HG03025 (cell line): Measurements from ENCODE around the gene GREM2.

Source experiments
- ATAC-seq: cut with Tn5 transposase; IDR thresholded peaks from one replicate; pipeline ENCODE4 v1.9.1; 2021; ENCODE audit warnings: mild to moderate bottlenecking, moderate library complexity; ENCODE audit not compliant: unreplicated experiment, low FRiP score

GREM2 gene

DNA sequence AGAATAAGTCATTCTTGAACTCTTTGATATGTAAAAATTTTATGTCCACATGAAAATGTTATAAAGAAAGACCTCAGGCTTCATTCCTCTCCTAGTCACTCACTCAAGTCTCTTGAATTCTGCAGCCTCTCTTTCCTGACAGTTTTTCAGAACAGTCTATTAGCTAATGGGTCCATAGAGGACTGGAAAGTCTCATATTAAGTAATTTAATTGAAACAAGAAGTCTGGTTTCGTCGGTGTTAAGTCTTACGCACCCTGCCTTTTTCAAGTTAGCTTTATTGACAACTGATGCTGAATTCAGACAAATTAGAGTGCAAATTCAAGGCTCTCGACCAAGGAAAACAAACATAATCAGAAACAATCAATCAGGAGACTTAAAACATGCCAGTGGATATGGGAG lies 105.8 kb downstream of the GREM2 start:
- ATAC-seq = no peak

DNA sequence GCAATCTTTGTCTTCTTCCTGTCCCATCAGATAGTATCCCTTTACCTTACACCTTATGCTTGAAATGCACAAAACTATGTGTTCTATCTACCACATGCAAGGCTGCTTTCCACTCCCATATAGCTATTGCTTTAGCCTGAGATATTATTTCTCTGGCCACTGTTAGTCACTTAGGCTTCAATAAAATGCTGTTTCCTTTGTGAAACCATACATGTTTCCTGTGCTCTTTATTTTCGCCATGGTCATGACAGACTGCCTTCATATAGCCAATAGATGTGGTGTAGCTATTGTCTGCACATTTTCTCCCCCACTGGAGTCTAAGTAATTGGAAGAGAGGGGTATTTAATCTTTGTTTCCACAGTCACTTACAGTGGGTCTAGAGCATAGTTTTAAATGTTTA lies 108.4 kb downstream of the GREM2 start:
- no peak for ATAC-seq

DNA sequence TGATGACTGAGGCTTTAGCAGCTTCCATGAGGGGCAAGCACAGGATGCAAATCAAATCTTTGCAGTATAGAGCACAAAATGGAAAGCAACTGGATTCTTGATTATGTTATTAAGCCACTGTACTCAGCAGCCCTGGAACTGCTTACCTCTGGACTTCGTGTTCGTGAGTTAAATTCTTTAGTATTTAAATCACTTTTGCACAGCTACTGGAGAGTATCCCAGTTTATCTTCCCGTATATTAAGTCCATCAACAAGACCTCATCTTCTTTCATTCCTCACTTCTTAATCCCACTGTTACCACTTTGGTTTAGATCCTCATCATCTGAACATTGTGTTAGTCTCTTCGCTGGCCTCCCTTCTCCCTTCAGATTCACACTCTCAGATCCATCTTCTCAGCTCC lies 108.9 kb downstream of the GREM2 start:
- ATAC-seq = no peak

GRCh38 chr1:240501115-240501514 lies 110.8 kb downstream of the GREM2 start:
- no peak for ATAC-seq

DNA sequence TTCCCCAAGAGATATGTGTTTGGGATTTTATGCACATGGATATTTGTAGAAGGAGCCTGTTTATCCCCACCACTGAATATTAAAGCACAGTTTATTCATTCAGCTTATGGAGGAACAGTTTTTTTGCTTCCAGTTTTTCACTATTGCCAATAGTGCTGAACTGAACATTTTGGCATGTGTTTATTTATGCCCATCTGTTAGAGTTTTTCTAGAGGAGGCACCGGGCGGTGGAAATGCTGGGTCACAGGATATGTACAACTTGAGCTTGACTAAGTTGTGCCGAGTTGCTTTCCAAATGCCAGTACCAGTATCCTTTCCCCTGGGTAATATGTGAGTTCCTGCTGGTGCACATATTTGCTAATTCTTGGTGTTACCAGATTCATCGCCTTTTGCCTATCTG lies 111.3 kb downstream of the GREM2 start:
- no peak for ATAC-seq

- ATAC-seq = no peak
Measured at GRCh38 chr1:240499012-240499411, 112.9 kb downstream of the GREM2 start.

DNA sequence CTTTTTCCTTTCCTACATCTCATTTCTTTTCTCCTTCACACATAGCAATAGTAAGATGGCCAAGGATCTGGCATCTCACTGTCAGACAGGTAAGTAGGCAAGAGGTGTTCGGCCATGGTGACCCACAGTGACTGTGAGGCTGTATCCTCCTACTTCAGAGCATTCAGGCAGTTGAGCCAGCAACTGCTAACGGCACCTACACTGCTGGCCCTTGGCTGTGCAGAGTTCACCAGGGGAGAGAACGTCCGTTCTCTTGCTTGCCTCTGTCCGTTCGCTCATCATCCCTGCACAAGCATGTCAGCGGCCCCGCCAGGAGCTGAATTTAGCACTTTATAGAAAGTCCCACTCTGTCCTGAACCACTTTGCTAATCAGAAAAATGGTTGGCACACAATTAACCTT lies 113.6 kb downstream of the GREM2 start:
- ATAC-seq = no peak

- no peak for ATAC-seq
Measured at GRCh38 chr1:240497908-240498307, 114.0 kb downstream of the GREM2 start.

DNA sequence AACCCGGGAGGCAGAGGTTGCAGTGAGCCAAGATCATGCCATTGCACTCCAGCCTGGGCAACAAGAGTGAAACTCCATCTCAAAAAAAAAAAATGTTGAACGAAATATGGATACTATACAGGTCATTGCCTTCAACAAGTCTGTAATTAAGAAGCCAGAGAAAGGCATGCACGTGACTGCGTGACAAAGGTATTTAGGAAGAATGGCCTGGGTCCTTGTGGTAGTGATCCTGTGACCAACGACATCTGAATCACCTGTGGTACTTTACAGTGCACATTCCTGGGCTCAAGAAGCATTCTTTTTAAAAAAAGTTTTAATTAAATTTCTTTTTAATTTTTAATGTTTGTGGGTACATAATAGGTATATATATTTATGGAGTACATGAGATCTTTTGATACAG lies 115.0 kb downstream of the GREM2 start:
- ATAC-seq = no peak

DNA sequence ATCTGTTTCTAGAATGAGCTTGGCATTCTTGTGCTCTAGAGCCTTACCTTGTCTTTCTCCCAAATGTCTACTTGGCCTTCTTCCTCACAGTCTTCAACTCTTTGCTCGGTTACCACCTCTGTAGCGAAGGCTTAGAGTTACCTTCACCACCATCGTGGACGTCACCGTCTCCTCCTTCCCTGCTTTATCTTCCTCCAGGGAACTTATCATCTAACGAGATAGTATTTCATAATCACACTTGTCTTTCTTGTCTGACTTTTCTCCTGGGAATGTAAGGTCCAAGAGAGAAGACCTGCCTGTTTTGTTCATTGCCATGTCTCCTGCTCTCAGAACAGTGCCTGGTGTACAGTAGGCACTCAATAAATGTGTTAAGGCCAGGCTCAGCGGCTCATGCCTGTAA lies 115.6 kb downstream of the GREM2 start:
- ATAC-seq = no peak

DNA sequence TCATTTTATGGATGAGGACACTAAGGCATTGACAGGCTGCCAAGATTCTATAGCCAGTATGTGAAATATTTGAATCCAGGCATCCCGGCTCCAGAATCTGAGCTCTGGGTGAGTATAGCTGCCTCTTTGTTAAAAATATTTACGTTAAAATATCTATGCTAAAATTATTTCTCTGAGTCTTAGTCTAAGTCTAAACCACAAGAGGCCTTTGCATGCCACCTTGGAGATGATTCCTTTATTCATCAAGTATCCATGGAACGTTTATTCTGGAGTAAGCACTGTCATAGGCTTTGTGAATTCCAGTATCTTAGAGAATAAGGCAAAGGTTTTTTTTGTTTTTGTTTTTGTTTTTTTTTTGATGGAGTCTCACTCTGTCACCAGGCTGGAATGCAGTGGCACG lies 116.4 kb downstream of the GREM2 start:
- no peak for ATAC-seq

- no peak for ATAC-seq
Measured at GRCh38 chr1:240492832-240493440, 119.0 kb downstream of the GREM2 start.

- ATAC-seq = no peak
Measured at GRCh38 chr1:240491796-240492195, 120.2 kb downstream of the GREM2 start.

DNA sequence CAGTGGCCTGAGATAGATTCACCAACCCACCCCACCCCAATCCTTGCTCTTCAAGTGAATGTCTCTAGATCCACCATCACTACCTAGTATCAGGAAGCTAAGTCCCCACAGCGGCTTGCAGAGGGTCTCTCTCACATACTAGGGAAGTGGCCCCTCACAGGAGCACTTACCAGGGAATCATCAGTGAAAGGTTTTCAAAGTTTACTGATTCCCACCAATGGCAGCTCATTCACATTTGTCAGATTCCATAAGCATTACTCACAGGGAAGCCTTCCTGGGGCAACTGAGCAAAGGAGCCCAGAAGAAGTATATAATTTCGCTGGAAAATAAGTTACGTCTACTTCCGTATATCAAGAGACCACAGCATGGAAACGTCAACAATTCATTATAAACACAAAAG lies 120.8 kb downstream of the GREM2 start:
- no peak for ATAC-seq

- no peak for ATAC-seq
Measured at GRCh38 chr1:240487493-240487892, 124.5 kb downstream of the GREM2 start.

DNA sequence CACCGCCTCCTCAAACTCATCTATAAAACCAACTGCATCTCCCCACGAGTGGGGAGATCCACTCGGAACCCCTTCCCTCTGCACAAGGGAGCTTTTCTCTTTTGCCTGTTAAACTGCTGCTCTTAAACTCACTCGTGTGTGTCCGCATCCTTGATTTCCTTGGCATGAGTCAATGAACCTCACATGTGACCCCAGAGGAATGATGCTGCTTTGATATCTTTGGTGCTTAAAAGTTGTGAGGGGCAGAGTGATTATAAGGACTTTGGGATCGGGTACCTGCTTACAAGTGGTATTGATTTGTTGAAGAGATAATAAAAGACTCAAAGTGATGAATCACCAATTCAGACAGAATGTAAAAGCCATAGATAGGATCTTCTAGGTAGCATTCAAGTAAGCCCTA lies 125.3 kb downstream of the GREM2 start:
- no peak for ATAC-seq

DNA sequence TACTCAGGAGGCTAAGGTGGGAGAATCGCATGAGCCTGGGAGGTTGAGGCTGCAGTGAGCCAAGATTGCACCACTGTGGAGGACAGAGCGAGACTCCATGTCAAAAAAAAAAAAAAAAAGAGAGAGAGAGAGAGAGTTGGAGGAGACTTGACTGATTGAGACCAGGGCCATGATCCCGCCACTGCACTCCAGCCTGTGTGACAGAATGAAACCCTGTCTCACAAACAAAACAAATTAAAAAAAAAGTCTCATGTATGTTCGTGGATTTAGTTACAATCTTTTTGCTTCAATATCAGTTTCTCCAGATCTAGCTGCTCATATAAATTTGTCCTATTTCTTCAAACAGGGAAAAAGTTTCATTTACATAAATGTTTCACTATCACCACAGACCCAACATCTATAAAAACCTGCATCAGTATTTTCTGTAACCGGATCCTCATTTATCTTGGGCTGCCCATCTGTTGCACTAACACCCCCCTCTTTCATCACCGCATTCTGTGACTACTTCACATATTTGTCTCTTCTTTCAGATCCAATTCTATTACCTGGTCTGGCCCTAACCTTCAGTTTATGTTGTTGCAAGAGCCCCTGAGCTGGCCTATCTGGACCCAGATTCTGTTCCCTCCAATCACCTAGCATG lies 127.0 kb downstream of the GREM2 start:
- ATAC-seq = no peak

- ATAC-seq = no peak
Measured at GRCh38 chr1:240478536-240478935, 133.4 kb downstream of the GREM2 start.

DNA sequence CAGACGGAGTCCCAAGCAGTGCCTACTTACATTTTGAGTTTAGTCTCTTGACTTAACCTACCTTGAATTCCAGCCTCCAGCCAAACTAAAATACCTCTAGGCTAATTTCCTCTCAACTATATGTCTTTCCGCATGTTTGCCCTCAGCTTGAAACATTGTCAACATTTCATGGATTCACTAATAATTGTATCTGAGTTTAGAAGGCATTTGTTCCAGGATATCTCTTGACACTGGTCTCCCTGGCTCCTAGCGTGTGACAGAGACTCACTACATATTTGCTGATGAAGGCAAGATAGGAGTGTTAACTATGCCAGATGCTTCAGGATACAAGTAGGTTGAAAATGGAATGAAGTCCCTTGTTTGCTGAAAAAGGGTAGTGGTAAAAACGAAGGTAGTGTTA lies 136.1 kb downstream of the GREM2 start:
- ATAC-seq = no peak

DNA sequence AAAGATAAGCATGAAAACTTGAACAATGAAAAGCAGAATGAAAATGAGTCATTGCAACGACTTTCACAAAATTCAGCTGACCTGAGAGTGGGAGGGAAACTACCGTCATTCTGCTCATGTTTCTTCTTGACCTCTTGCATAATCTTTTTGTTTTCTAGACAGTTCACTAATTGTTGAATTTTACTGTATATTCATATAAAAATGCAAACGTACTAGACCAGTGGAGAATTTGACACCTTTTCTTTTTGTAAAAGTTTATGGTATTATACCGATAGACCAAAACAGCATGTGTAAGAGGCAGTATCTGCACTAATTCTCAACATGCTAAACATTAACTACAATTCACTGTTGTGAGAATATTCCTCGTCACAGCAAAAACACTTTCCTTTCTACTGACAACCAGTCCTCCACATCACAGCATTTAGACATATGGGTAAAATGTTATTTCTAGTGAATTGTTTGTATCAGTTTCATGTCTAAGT lies 137.8 kb downstream of the GREM2 start:
- ATAC-seq = no peak

- ATAC-seq = no peak
Measured at GRCh38 chr1:240468656-240469055, 143.3 kb downstream of the GREM2 start.

DNA sequence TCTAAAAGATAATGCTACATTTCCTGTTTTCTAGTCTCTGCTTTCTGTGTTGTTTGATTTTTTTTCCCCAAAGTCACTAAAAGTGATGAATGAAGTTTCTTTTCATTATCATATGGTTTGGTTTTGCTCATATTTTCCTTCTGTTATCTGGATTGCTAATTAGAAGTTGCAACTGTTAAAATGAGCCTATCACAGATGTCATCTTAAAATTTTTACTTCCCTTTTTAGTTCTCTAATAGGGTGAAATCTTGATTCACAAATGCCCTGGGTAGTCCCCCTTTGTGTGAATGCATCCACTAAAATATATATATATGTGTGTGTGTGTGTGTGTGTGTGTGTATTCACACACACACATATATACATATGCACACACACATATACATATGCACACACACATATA lies 144.1 kb downstream of the GREM2 start:
- no peak for ATAC-seq

GRCh38 chr1:240466509-240466908 lies 145.4 kb downstream of the GREM2 start:
- no peak for ATAC-seq
